IMR-90 (cell line): ENCODE measurements around the gene NPR2. TPM values are rescaled to one million over a fixed set of nuclear protein-coding genes. Genes with fewer than 3 reads are reported as not detected.

Experiments used
- ATAC-seq: fragments of 200-7000 bp; cut with Tn5 transposase; 2 replicates; pipeline ENCODE4 v1.9.1; 2020; ENCODE audit warnings: low read depth, mild to moderate bottlenecking, moderate library complexity
- BruUV-seq: library from RNA; stranded (reverse); fragments of 400-500 nt; replicated peaks from 2 replicates; lab custom pipeline; 2021; lab: Mats Ljungman, UMichigan
- CTCF ChIA-PET: fragments of 300-600 bp; formaldehyde crosslinking; extraction: SDS; loops from one replicate; lab custom pipeline; 2021; ENCODE audit warnings: antibody characterized with exemption; lab: Yijun Ruan, JAX
- POLR2A ChIA-PET: fragments of 300-600 bp; sonication (Branson Sonifier 250); formaldehyde crosslinking; loops from one replicate; lab custom pipeline; 2022; ENCODE audit warnings: antibody characterized with exemption; ENCODE audit not compliant: unreplicated experiment; lab: Charles Lee
- DNase-seq: peaks from one replicate; pipeline ENCODE4 v3.0.0; 2013
- H2AFZ ChIP-seq: replicated peaks from 2 replicates; pipeline ENCODE3; 2013; ENCODE audit warnings: low read length, mild to moderate bottlenecking; ENCODE audit not compliant: poor library complexity
- H2AK5ac ChIP-seq: 2 replicates; pipeline ENCODE4 v1.6.1; 2013; ENCODE audit warnings: low read depth, low read length, inconsistent platforms
- H2AK9ac ChIP-seq: replicated peaks from 2 replicates; pipeline ENCODE3; 2013; ENCODE audit warnings: mild to moderate bottlenecking, low read depth, low read length, moderate library complexity; ENCODE audit not compliant: poor library complexity
- H2BK120ac ChIP-seq: 2 replicates; pipeline ENCODE4 v1.6.1; 2013; ENCODE audit warnings: low read depth, low read length, inconsistent platforms
- H2BK15ac ChIP-seq: 3 replicates; pipeline ENCODE4 v1.6.1; 2013; ENCODE audit warnings: low read depth, low read length, inconsistent platforms
- H2BK20ac ChIP-seq: 2 replicates; pipeline ENCODE4 v1.6.1; 2013; ENCODE audit warnings: low read depth, mild to moderate bottlenecking, inconsistent platforms, low read length, moderate library complexity
- H2BK5ac ChIP-seq: 2 replicates; pipeline ENCODE4 v1.6.1; 2013; ENCODE audit warnings: mild to moderate bottlenecking, low read depth, low read length, inconsistent platforms; ENCODE audit not compliant: poor library complexity, severe bottlenecking
- H3K14ac ChIP-seq: replicated peaks from 2 replicates; pipeline ENCODE4 v1.6.1; 2013; ENCODE audit warnings: low read depth, low read length, inconsistent platforms
- H3K18ac ChIP-seq: 2 replicates; pipeline ENCODE4 v1.6.1; 2013; ENCODE audit warnings: low read depth, low read length, control low read depth
- H3K23ac ChIP-seq: 2 replicates; pipeline ENCODE4 v1.6.1; 2013; ENCODE audit warnings: low read depth, low read length, inconsistent platforms
- H3K27ac ChIP-seq: 2 replicates; pipeline ENCODE4 v1.5.1; 2013; ENCODE audit warnings: mild to moderate bottlenecking, control low read depth, low read length; ENCODE audit not compliant: insufficient read depth
- H3K27me3 ChIP-seq: 2 replicates; pipeline ENCODE4 v1.6.1; 2013; ENCODE audit warnings: low read length; ENCODE audit not compliant: control insufficient read depth, insufficient read depth
- H3K36me3 ChIP-seq: 2 replicates; pipeline ENCODE4 v1.6.1; 2013; ENCODE audit warnings: low read length, mixed read lengths; ENCODE audit not compliant: control insufficient read depth, insufficient read depth
- H3K4ac ChIP-seq: 2 replicates; pipeline ENCODE4 v1.6.1; 2013; ENCODE audit warnings: low read depth, low read length, inconsistent platforms
- H3K4me1 ChIP-seq: 2 replicates; pipeline ENCODE4 v1.6.1; 2013; ENCODE audit warnings: low read length, mixed read lengths; ENCODE audit not compliant: control insufficient read depth, insufficient read depth
- H3K4me2 ChIP-seq: 2 replicates; pipeline ENCODE4 v1.6.1; 2013; ENCODE audit warnings: low read depth, mild to moderate bottlenecking, control low read depth, low read length, moderate library complexity
- H3K4me3 ChIP-seq: 2 replicates; pipeline ENCODE4 v1.5.1; 2013; ENCODE audit warnings: low read depth, mild to moderate bottlenecking, control low read depth, low read length, moderate library complexity; ENCODE audit not compliant: insufficient read depth
- H3K56ac ChIP-seq: 2 replicates; pipeline ENCODE4 v1.6.1; 2013; ENCODE audit warnings: low read length, inconsistent platforms; ENCODE audit not compliant: insufficient read depth; ENCODE audit errors: extremely low read depth
- H3K79me1 ChIP-seq, 2 experiments: 2 replicates each; pipeline ENCODE4 v1.6.1; 2013; ENCODE audit warnings: low read length in 2 of 2, inconsistent platforms in 1 of 2, low read depth in 1 of 2
- H3K9ac ChIP-seq: 2 replicates; pipeline ENCODE4 v1.6.1; 2013; ENCODE audit warnings: low read depth, low read length, control low read depth
- H3K9me1 ChIP-seq: 2 replicates; pipeline ENCODE4 v1.6.1; 2013; ENCODE audit warnings: low read length, inconsistent platforms; ENCODE audit not compliant: insufficient read depth
- H3K9me3 ChIP-seq: 2 replicates; pipeline ENCODE4 v1.6.1; 2013; ENCODE audit warnings: low read length; ENCODE audit not compliant: control insufficient read depth, insufficient read depth
- H4K20me1 ChIP-seq: 2 replicates; pipeline ENCODE4 v1.6.1; 2013; ENCODE audit warnings: low read length, inconsistent platforms; ENCODE audit not compliant: insufficient read depth
- H4K5ac ChIP-seq: 2 replicates; pipeline ENCODE4 v1.6.1; 2013; ENCODE audit warnings: mild to moderate bottlenecking, low read depth, low read length, control low read depth
- H4K8ac ChIP-seq, 2 experiments: 2 replicates each; pipeline ENCODE4 v1.6.1; 2013; ENCODE audit warnings: low read depth in 2 of 2, low read length in 2 of 2, control low read depth in 1 of 2, inconsistent platforms in 1 of 2
- H4K91ac ChIP-seq: 2 replicates; pipeline ENCODE4 v1.6.1; 2013; ENCODE audit warnings: low read depth, low read length, inconsistent platforms; ENCODE audit not compliant: insufficient read depth
- BHLHE40 ChIP-seq: fragments of 150-350 bp; IDR thresholded peaks from 2 replicates; pipeline ENCODE4 v1.6.1; 2016; ENCODE audit warnings: mild to moderate bottlenecking, low read depth, low read length
- FOS ChIP-seq: fragments of 150-350 bp; IDR thresholded peaks from 2 replicates; pipeline ENCODE4 v1.6.1; 2016; ENCODE audit warnings: low read depth, low read length
- MAZ ChIP-seq: IDR thresholded peaks from 2 replicates; pipeline ENCODE4 v1.6.1; 2012; ENCODE audit warnings: low read depth, mild to moderate bottlenecking, low read length, improper control_type of control experiment, moderate library complexity, borderline replicate concordance
- RAD21 ChIP-seq: IDR thresholded peaks from 2 replicates; pipeline ENCODE4 v1.6.1; 2012; ENCODE audit warnings: low read length, improper control_type of control experiment
- SMC3 ChIP-seq: fragments of 150-350 bp; IDR thresholded peaks from 2 replicates; pipeline ENCODE4 v1.6.1; 2016; ENCODE audit warnings: low read depth, mild to moderate bottlenecking, antibody characterized with exemption, low read length, moderate library complexity
- dilution Hi-C: fragments of 300-500 bp; cut with HindIII; formaldehyde crosslinking; loops from one replicate; pipeline ENCODE4 v1.14.3; 2018; ENCODE audit warnings: low sequenced_read_pairs; ENCODE audit not compliant: unreplicated experiment
- in situ Hi-C: fragments of 300-500 bp; cut with MboI; formaldehyde crosslinking; loops from 3 replicates; pipeline ENCODE4 v1.14.3; 2019; ENCODE audit warnings: low sequenced_read_pairs, inconsistent platforms, mixed read lengths
- intact Hi-C: fragments of 100-400 bp; cut with micrococcal nuclease; formaldehyde crosslinking; loops from 2 replicates; pipeline ENCODE4 v1.10.0; 2022
- polyA plus RNA-seq, 3 experiments: library from polyadenylated mRNA; depleted of rRNA; stranded (reverse); fragments of >200 nt; gene quantifications; 2 replicates each; pipeline ENCODE4 v1.2.3, GENCODE V29; 2012; ENCODE audit warnings: low replicate concordance in 1 of 3
- total RNA-seq: library from RNA; depleted of rRNA; stranded (reverse); fragments of >200 nt; gene quantifications from 2 replicates; pipeline ENCODE4 v1.2.3, GENCODE V29; 2012

Gene NPR2
- total and polyA plus RNA-seq, 2 of the 4 experiments (the other 2 are of a cell fraction): 5.2 to 35.7 TPM

DNA sequence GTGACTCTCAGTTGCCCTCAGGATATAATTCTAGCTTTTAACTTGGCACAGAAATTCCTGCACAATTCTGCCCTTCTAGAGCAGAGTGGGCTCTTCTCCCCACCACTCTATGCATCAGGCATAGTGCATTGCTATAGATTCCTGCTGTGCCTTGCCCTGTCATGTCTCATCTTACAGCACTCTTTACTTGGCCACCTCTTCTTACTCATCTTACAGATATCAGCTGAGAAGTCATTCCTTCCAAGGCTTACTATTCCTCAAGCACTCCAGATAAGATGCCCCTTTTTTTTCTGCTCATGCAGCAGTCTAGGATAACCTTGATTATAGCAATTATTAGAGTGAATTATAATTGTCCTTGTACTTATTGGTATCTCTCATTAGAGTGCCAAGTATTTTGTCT lies 31.5 kb downstream of the NPR2 start:
- Histone ChIP-seq H3K79me1 (no peaks in the 10 kb centered on the region), H2BK20ac (no peak overlapping the region), H2AFZ (no peak overlapping the region), H3K23ac (no peak overlapping the region), H3K9me3 (no peaks in the 10 kb centered on the region), H3K4me3 (no peak overlapping the region), H3K4ac (no peak overlapping the region), H3K18ac (no peak overlapping the region), H4K8ac (no peak overlapping the region), H3K9me1 (peaks cover 9% of the 10 kb centered on the region), H2BK5ac (no peak overlapping the region), H3K4me2 (no peak overlapping the region), H2AK9ac (no peak overlapping the region), H3K14ac (no peak overlapping the region), H4K91ac (no peak overlapping the region), H2BK15ac (no peak overlapping the region), H3K27me3 (peaks cover 4% of the 10 kb centered on the region; the same call in 1 of the 2 replicates), H2BK120ac (no peak overlapping the region), H3K56ac (no peak overlapping the region), H3K36me3 (no peaks in the 10 kb centered on the region), H3K4me1 (peaks cover 4% of the 10 kb centered on the region; the same call in 1 of the 2 replicates), H2AK5ac (no peak overlapping the region), H3K27ac (no peak overlapping the region), H4K5ac (no peak overlapping the region), H4K20me1 (no peaks in the 10 kb centered on the region), H3K9ac (no peak overlapping the region)
- no TSS peak for BruUV-seq
- no peak for TF ChIP-seq FOS
- no peak for TF ChIP-seq MAZ
- TF ChIP-seq SMC3: no peak
- no peak for TF ChIP-seq BHLHE40
- TF ChIP-seq RAD21: no peak
- dilution Hi-C loops: no loop called here
- DNase-seq (peak; percentile 54), ATAC-seq (peak; percentile 9; the same call in 1 of the 2 replicates)
- POLR2A ChIA-PET: interaction anchor here (0.6 kb wide), 1 partner anchor 662 kb away, joined by 3 read pairs; no protein-coding TSS in a partner anchor
- in situ Hi-C loops: no loop called here
- CTCF ChIA-PET: interaction anchor here (1.9 kb wide), 1 partner anchor 33 kb away, joined by 4 read pairs; no protein-coding TSS in a partner anchor
- intact Hi-C loops: loop anchor here (10.0 kb wide), 1 partner anchor 202 kb away; no protein-coding TSS in a partner anchor
